ENCODE data around the gene IRX4.

Gene IRX4

GRCh38 chr5:1913578-1913977 lies 30.9 kb upstream of the IRX4 start:
- no peak for DNase-seq (ENCODE audit: low read depth)

GRCh38 chr5:1912951-1913565 lies 30.3 kb upstream of the IRX4 start:
- DNase-seq (ENCODE audit: low read depth), result no peak

- DNase-seq (ENCODE audit: low read depth), result no peak
Observed at GRCh38 chr5:1911773-1912235, 29.1 kb upstream of the IRX4 start.

GRCh38 chr5:1910861-1911772 lies 28.4 kb upstream of the IRX4 start:
- DNase-seq (ENCODE audit: low read depth), result no peak

- DNase-seq (ENCODE audit: low read depth), result no peak
Observed at GRCh38 chr5:1910081-1910760, 27.5 kb upstream of the IRX4 start.

GRCh38 chr5:1909346-1909985 lies 26.7 kb upstream of the IRX4 start:
- no peak for DNase-seq (ENCODE audit: low read depth)

- no peak for DNase-seq (ENCODE audit: low read depth)
Observed at GRCh38 chr5:1908931-1909330, 26.2 kb upstream of the IRX4 start.

GRCh38 chr5:1907616-1908015 lies 24.9 kb upstream of the IRX4 start:
- no peak for DNase-seq (ENCODE audit: low read depth)

- DNase-seq (ENCODE audit: low read depth), result no peak
Observed at GRCh38 chr5:1905108-1905507, 22.4 kb upstream of the IRX4 start.

GRCh38 chr5:1901983-1902382 lies 19.3 kb upstream of the IRX4 start:
- no peak for DNase-seq (ENCODE audit: low read depth)

- DNase-seq (ENCODE audit: low read depth), result peak; percentile 4
Observed at GRCh38 chr5:1901061-1901460, 18.3 kb upstream of the IRX4 start.

GRCh38 chr5:1899201-1899600 lies 16.5 kb upstream of the IRX4 start:
- DNase-seq (ENCODE audit: low read depth), result no peak

GRCh38 chr5:1897816-1898450 lies 15.2 kb upstream of the IRX4 start:
- DNase-seq (ENCODE audit: low read depth), result no peak

- no peak for DNase-seq (ENCODE audit: low read depth)
Observed at GRCh38 chr5:1897386-1897785, 14.7 kb upstream of the IRX4 start.

GRCh38 chr5:1896602-1897376 lies 14.1 kb upstream of the IRX4 start:
- no peak for DNase-seq (ENCODE audit: low read depth)

GRCh38 chr5:1895739-1896420 lies 13.2 kb upstream of the IRX4 start:
- DNase-seq (ENCODE audit: low read depth), result no peak

- no peak for DNase-seq (ENCODE audit: low read depth)
Observed at GRCh38 chr5:1894243-1894642, 11.5 kb upstream of the IRX4 start.

- DNase-seq (ENCODE audit: low read depth), result no peak
Observed at GRCh38 chr5:1893754-1894153, 11.0 kb upstream of the IRX4 start.

- no peak for DNase-seq (ENCODE audit: low read depth)
Observed at GRCh38 chr5:1892685-1893445, 10.1 kb upstream of the IRX4 start.

GRCh38 chr5:1892211-1892610 lies 9.5 kb upstream of the IRX4 start:
- DNase-seq (ENCODE audit: low read depth), result no peak
